ENCODE data around the gene SERPINB3.

DNA sequence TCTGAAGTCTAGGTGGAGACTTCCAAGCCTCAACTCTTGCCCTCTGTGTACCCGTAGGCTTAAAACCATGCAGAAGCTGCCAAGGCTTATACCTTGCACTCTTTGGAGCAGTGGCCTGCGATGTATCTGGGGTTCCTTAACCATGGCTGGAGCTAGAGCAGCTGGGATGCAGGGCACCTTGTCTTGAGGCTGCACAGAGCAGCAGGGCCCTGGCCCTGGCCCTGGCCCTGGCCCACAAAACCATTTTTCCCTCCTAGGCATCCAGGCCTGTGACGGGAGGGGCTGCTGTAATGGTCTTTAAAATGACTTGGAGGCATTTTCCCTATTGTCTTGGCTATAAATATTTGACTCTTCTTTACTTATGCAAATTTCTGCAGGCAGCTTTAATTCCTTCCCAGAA lies 36.8 kb downstream of the SERPINB3 start:
- TF ChIP-seq POLR2A (IDR thresholded peaks at IDR 0.05) (no peak), CTCF (IDR thresholded peaks at IDR 0.05) (no peak), POLR2AphosphoS5 (IDR thresholded peaks at IDR 0.05; ENCODE audit: insufficient read depth in 1 of 2, low read depth in 1 of 2) (no peak)

All from vagina (tissue), 2 donors.